ENCODE results near the gene SERPIND1. TPM values are rescaled to one million over a fixed set of nuclear protein-coding genes. Genes with fewer than 3 reads are reported as not detected.

SERPIND1 gene
- total and polyA plus RNA-seq, 2 of the 8 experiments (the other 6 are each of a cell fraction or from before 2014, with no cell fraction given), result not detected

- H2BK20ac ChIP-seq (ENCODE audit: low read length), result no peak overlapping the region
- H3K9ac ChIP-seq (replicated peaks in 1 of 4; ENCODE audit: extremely low read depth in 1 of 4, low read depth in 3 of 4, low read length in 3 of 4), result no peak overlapping the region
- H2BK15ac ChIP-seq (ENCODE audit: low read length), result no peak overlapping the region
- H3K4me3 ChIP-seq (ENCODE audit: extremely low read depth in 1 of 4, insufficient read depth in 2 of 4, low read depth in 3 of 4, low read length in 4 of 4), result no peak overlapping the region
- no peak overlapping the region for H4K91ac ChIP-seq (replicated peaks; ENCODE audit: insufficient read length, low read length)
- no peak overlapping the region for H2BK120ac ChIP-seq (replicated peaks; ENCODE audit: low read depth, low read length)
- no peak overlapping the region for H3K4me2 ChIP-seq (ENCODE audit: insufficient read depth in 1 of 2, low read depth in 2 of 2, low read length in 2 of 2)
- no peak for TF ChIP-seq CEBPB (IDR thresholded peaks at IDR 0.05; ENCODE audit: low read depth, low read length)
- TF ChIP-seq ZNF274 (IDR thresholded peaks at IDR 0.05; ENCODE audit: borderline replicate concordance, extremely low read depth, low read length), result no peak
- no peak for TF ChIP-seq USF2 (IDR thresholded peaks at IDR 0.05; ENCODE audit: low read length)
- no peak for TF ChIP-seq E2F6 (IDR thresholded peaks at IDR 0.05)
- no peak for TF ChIP-seq TBP (IDR thresholded peaks at IDR 0.05; ENCODE audit: low read depth, low read length)
- TF ChIP-seq ATF2 (IDR thresholded peaks at IDR 0.05; ENCODE audit: low read length), result no peak
- no peak for TF ChIP-seq GTF2F1 (IDR thresholded peaks at IDR 0.05; ENCODE audit: borderline replicate concordance, low read depth, low read length)
- no peak for TF ChIP-seq EGR1 (IDR thresholded peaks at IDR 0.05; ENCODE audit: borderline replicate concordance, low read depth, low read length)
- TF ChIP-seq ATF3 (IDR thresholded peaks at IDR 0.05; ENCODE audit: insufficient read depth, low read depth, low read length), result no peak
- no peak overlapping the region for H2AFZ ChIP-seq (ENCODE audit: low read length)
- no peak overlapping the region for H3K18ac ChIP-seq (ENCODE audit: extremely low read depth, low read length)
- no peak for FAIRE-seq
- H3K23ac ChIP-seq (ENCODE audit: insufficient read length), result no peak overlapping the region
- H4K5ac ChIP-seq (ENCODE audit: insufficient read length, low read depth, low read length), result no peak overlapping the region
- H3K23me2 ChIP-seq (ENCODE audit: low read depth, low read length), result no peaks in the 10 kb centered on the region
- H3K79me2 ChIP-seq (ENCODE audit: control insufficient read depth in 1 of 2, insufficient read depth in 2 of 2, low read length in 2 of 2), result no peaks in the 10 kb centered on the region
- DNase-seq (ENCODE audit: low read depth in 1 of 2, low spot score in 2 of 2), result no peak
- no peaks in the 10 kb centered on the region for H3K4me1 ChIP-seq (replicated peaks in 1 of 4; ENCODE audit: control insufficient read depth in 3 of 4, insufficient read depth in 4 of 4, low read length in 3 of 4)
- CTCF ChIA-PET (ENCODE audit: partially characterized antibody), result interaction anchor here (0.7 to 1.8 kb wide), 2 partner anchors 39 to 1191 kb away, joined by 3 to 4 read pairs; no protein-coding TSS in a partner anchor
- POLR2A ChIA-PET (ENCODE audit: partially characterized antibody), result no interaction called here
- no peaks in the 10 kb centered on the region; a peak in 3 of 8 replicates for H3K36me3 ChIP-seq (ENCODE audit: control insufficient read depth in 2 of 4, insufficient read depth in 4 of 4, low read length in 3 of 4)
- H3K14ac ChIP-seq (ENCODE audit: insufficient read length), result no peak overlapping the region
- no peaks in the 10 kb centered on the region; a peak in 1 of 4 replicates for H3K9me3 ChIP-seq (ENCODE audit: insufficient read depth in 2 of 2, low read depth in 1 of 2, low read length in 1 of 2)
- WGBS, 2 experiments (ENCODE audit: extremely low coverage in 1 of 2, insufficient coverage in 1 of 2, insufficient read length in 1 of 2, insufficient replicate concordance in 2 of 2, low coverage in 1 of 2, low lambda C conversion rate in 2 of 2, missing lambda C conversion rate in 1 of 2), result 89% methylated on average over 3 of the region's 3 CpGs; no CpG with 5 or more reads in 1 of the 2 experiments
- H3K56ac ChIP-seq (replicated peaks; ENCODE audit: insufficient read length, low read depth, low read length), result no peak overlapping the region
- no peak overlapping the region for H2BK5ac ChIP-seq (ENCODE audit: low read depth, low read length)
- H2AK5ac ChIP-seq (ENCODE audit: low read depth, low read length), result no peak overlapping the region
- no peak overlapping the region for H3K4ac ChIP-seq (replicated peaks; ENCODE audit: insufficient read length, low read depth, low read length)
- H2BK12ac ChIP-seq (ENCODE audit: low read depth, low read length), result no peak overlapping the region
- H3K27ac ChIP-seq (ENCODE audit: low read depth, low read length), result no peak overlapping the region
- no peak overlapping the region for H4K8ac ChIP-seq (ENCODE audit: extremely low read depth, insufficient read depth, low read length)
- peaks cover 0 to 4% of the 10 kb centered on the region in 2 experiments for H4K20me1 ChIP-seq (replicated peaks in 1 of 2; ENCODE audit: control insufficient read depth in 1 of 2, insufficient read depth in 2 of 2, low read length in 2 of 2)
- H3K79me1 ChIP-seq (ENCODE audit: low read depth, low read length), result no peaks in the 10 kb centered on the region
- no peaks in the 10 kb centered on the region for H3K27me3 ChIP-seq (replicated peaks in 1 of 4; ENCODE audit: control insufficient read depth in 3 of 4, extremely low read depth in 1 of 4, insufficient read depth in 3 of 4, low read length in 3 of 4)
Observed at GRCh38 chr22:20745119-20745518, 28.8 kb upstream of the SERPIND1 start.

All from H1 (cell line).